Keratinocyte (primary cell): ENCODE data around the gene NLGN1.

Experiments used
- EZH2 ChIP-seq: IDR thresholded peaks from one replicate; pipeline ENCODE4 v1.6.1; 2012; ENCODE audit warnings: inconsistent platforms, mild to moderate bottlenecking, low read length, moderate library complexity
- TF ChIP-seq, protein P1 (sequence below), 3 experiments: IDR thresholded peaks in 1 of 3; conservative IDR thresholded peaks in 1 of 3; optimal IDR thresholded peaks in 1 of 3; 2 replicates in 2 of 3; 3 replicates in 1 of 3; pipeline versions ENCODE3 to v1.5.1; 2011; ENCODE audit warnings: low read length in 3 of 3, mild to moderate bottlenecking in 3 of 3, moderate library complexity in 2 of 3, control low read depth in 1 of 3, inconsistent platforms in 1 of 3; ENCODE audit not compliant: insufficient read depth in 2 of 3; ENCODE audit errors: extremely low read depth in 1 of 3

- TF ChIP-seq, protein P1, sequence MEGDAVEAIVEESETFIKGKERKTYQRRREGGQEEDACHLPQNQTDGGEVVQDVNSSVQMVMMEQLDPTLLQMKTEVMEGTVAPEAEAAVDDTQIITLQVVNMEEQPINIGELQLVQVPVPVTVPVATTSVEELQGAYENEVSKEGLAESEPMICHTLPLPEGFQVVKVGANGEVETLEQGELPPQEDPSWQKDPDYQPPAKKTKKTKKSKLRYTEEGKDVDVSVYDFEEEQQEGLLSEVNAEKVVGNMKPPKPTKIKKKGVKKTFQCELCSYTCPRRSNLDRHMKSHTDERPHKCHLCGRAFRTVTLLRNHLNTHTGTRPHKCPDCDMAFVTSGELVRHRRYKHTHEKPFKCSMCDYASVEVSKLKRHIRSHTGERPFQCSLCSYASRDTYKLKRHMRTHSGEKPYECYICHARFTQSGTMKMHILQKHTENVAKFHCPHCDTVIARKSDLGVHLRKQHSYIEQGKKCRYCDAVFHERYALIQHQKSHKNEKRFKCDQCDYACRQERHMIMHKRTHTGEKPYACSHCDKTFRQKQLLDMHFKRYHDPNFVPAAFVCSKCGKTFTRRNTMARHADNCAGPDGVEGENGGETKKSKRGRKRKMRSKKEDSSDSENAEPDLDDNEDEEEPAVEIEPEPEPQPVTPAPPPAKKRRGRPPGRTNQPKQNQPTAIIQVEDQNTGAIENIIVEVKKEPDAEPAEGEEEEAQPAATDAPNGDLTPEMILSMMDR (optimal IDR thresholded peaks at IDR 0.05 in 1 of 3, IDR thresholded peaks at IDR 0.05 in 1 of 3, conservative IDR thresholded peaks at IDR 0.05 in 1 of 3; ENCODE audit: extremely low read depth in 1 of 3, insufficient read depth in 2 of 3, low read length in 3 of 3) = no peak
- no peak for TF ChIP-seq EZH2
Measured at GRCh38 chr3:173699353-173699752, 301.8 kb downstream of the NLGN1 start.
